Stomach (tissue), 4 donors: ENCODE measurements around the gene IAPP.

ENCODE experiments used
- CTCF ChIP-seq, 7 experiments: fragments of 450-650 bp in 4 of 7; fragments of 200-600 bp in 3 of 7; sonication (generic) in 3 of 7; IDR thresholded peaks; one replicate each; pipeline ENCODE4 v1.5.1; 2016 to 2019; ENCODE audit warnings: antibody characterized with exemption in 7 of 7, control low read depth in 2 of 7, mild to moderate bottlenecking in 1 of 7
- EP300 ChIP-seq: sonication (generic); formaldehyde crosslinking; IDR thresholded peaks from one replicate; pipeline ENCODE4 v1.6.1; 2017; ENCODE audit warnings: antibody characterized with exemption
- POLR2A ChIP-seq, 4 donors: fragments of 450-650 bp; IDR thresholded peaks; one replicate each; pipeline ENCODE4 v1.6.1; 2016; ENCODE audit warnings: antibody characterized with exemption in 4 of 4, control low read depth in 2 of 4, mild to moderate bottlenecking in 1 of 4, moderate library complexity in 1 of 4
- POLR2AphosphoS5 ChIP-seq, 3 donors: sonication (generic); formaldehyde crosslinking; IDR thresholded peaks; one replicate each; pipeline ENCODE4 v1.6.1; 2016; ENCODE audit warnings: antibody characterized with exemption in 3 of 3

GRCh38 chr12:21337453-21337852 is 35.2 kb upstream of the IAPP start:
- TF ChIP-seq POLR2A (IDR thresholded peaks at IDR 0.05) (no peak), POLR2AphosphoS5 (IDR thresholded peaks at IDR 0.05) (no peak), CTCF (IDR thresholded peaks at IDR 0.05) (no peak), EP300 (no peak)
